ENCODE data around the gene SOX1. TPM values are rescaled to one million over a fixed set of nuclear protein-coding genes. Genes with fewer than 3 reads are reported as not detected.
A peak's percentile ranks its signal among the peaks of the same experiment; 100 is the strongest.

The SOX1 gene
- total RNA-seq, 1 experiment from 2014 or later: 0.15 TPM

DNA sequence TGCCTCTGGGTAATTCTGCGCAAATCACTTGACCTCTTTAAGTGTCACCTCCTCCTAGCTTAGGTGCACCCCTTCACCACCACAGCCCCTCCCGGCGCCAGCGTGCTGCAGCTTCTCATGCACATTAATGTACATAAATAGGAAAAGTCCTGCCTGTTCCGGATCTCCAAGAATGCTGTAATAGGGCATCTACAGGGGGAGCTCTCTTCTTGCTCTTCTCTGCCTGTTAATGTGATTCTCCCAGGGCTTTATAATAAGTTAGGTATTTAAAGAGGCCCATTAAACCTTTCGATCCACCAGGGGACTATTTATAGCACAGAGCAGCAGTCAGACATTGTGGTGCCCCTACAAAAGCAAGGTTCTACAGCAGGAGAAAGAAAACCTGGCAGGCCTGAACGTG lies 35.3 kb downstream of the SOX1 start:
- POLR2A ChIA-PET: no interaction called here
- H3K36me3 Mint-ChIP-seq: no peaks in the 10 kb centered on the region
- TF ChIP-seq, protein P1, sequence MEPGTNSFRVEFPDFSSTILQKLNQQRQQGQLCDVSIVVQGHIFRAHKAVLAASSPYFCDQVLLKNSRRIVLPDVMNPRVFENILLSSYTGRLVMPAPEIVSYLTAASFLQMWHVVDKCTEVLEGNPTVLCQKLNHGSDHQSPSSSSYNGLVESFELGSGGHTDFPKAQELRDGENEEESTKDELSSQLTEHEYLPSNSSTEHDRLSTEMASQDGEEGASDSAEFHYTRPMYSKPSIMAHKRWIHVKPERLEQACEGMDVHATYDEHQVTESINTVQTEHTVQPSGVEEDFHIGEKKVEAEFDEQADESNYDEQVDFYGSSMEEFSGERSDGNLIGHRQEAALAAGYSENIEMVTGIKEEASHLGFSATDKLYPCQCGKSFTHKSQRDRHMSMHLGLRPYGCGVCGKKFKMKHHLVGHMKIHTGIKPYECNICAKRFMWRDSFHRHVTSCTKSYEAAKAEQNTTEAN (CRISPR knock-in tag; IDR thresholded peaks at IDR 0.05): no peak
- TF ChIP-seq TP53 (CRISPR knock-in tag; IDR thresholded peaks at IDR 0.05) (no peak), ZNF263 (CRISPR knock-in tag; IDR thresholded peaks at IDR 0.05; ENCODE audit: low read depth) (no peak), FOXP1 (CRISPR knock-in tag; IDR thresholded peaks at IDR 0.05; ENCODE audit: borderline replicate concordance) (no peak), ATF1 (CRISPR knock-in tag; IDR thresholded peaks at IDR 0.05) (no peak), IRF1 (CRISPR knock-in tag; IDR thresholded peaks at IDR 0.05) (no peak), GTF2I (CRISPR knock-in tag; conservative IDR thresholded peaks at IDR 0.05) (no peak), CREM (CRISPR knock-in tag; IDR thresholded peaks at IDR 0.05) (no peak), ZNF512 (CRISPR knock-in tag; IDR thresholded peaks at IDR 0.05; ENCODE audit: borderline replicate concordance) (no peak), RORB (CRISPR knock-in tag; IDR thresholded peaks at IDR 0.05) (no peak), EMX1 (CRISPR knock-in tag; IDR thresholded peaks at IDR 0.05) (no peak), HMGA2 (CRISPR knock-in tag; IDR thresholded peaks at IDR 0.05) (no peak), E2F1 (CRISPR knock-in tag; IDR thresholded peaks at IDR 0.05) (no peak), USF2 (CRISPR knock-in tag; IDR thresholded peaks at IDR 0.05) (no peak), HMGXB4 (CRISPR knock-in tag; IDR thresholded peaks at IDR 0.05) (no peak), ZNF121 (CRISPR knock-in tag; IDR thresholded peaks at IDR 0.05) (no peak), TEAD1 (CRISPR knock-in tag; IDR thresholded peaks at IDR 0.05) (no peak)
- TF ChIP-seq, protein P2, sequence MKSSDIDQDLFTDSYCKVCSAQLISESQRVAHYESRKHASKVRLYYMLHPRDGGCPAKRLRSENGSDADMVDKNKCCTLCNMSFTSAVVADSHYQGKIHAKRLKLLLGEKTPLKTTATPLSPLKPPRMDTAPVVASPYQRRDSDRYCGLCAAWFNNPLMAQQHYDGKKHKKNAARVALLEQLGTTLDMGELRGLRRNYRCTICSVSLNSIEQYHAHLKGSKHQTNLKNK (CRISPR knock-in tag; IDR thresholded peaks at IDR 0.05): no peak
- CTCF ChIA-PET: interaction anchor here (0.7 to 3.7 kb wide), 7 partner anchors 9 to 341 kb away, joined by 3 to 26 read pairs (median 5); no protein-coding TSS in a partner anchor
- peaks cover 72% of the 10 kb centered on the region for H3K27me3 Mint-ChIP-seq (ENCODE audit: low read depth)
- DNase-seq (ENCODE audit: low spot score): no peak
- ATAC-seq: no peak
- no peak overlapping the region for H3K27ac Mint-ChIP-seq
- no peak overlapping the region for H3K4me3 Mint-ChIP-seq
- peaks cover 46% of the 10 kb centered on the region for H3K4me1 Mint-ChIP-seq
- no peaks in the 10 kb centered on the region for H3K9me3 Mint-ChIP-seq

DNA sequence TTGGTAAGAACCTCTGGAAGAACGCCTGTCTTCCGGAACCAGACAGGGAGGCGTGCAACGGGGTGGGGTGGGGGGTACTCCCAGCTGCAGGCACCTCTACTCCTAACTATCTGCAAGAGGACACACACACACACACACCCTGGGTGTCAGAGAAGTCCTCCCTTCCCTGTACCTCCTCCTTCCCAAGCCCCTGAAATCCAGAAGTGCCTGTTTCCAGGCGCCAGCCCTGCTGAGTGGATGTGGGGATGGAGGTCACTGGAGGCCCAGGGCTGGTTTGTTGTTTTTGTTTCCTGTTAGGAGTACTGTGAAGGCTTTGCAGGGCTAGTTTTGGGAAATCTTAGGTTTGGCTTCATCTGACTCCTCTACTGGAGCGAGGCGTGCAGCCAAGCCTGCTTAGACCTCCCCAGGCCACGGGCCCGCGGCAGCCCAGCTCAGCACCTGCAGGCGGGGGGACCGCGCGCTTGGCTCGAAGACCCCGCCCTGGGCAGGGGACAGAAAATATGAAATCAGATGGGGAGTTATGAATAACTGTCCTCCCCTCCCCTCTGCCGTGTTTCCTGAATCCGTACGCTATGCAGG lies 36.4 kb downstream of the SOX1 start:
- ATAC-seq (no peak), DNase-seq (ENCODE audit: low spot score) (no peak)
- no peaks in the 10 kb centered on the region for H3K36me3 Mint-ChIP-seq
- H3K9me3 Mint-ChIP-seq: no peaks in the 10 kb centered on the region
- H3K4me3 Mint-ChIP-seq: peak overlapping the region; percentile 24
- peaks cover 50% of the 10 kb centered on the region for H3K4me1 Mint-ChIP-seq
- CTCF ChIA-PET: interaction anchor here (0.6 to 3.7 kb wide), 6 partner anchors 8 to 599 kb away, joined by 3 to 26 read pairs (median 5); no protein-coding TSS in a partner anchor
- no peak overlapping the region for H3K27ac Mint-ChIP-seq
- POLR2A ChIA-PET: no interaction called here
- H3K27me3 Mint-ChIP-seq (ENCODE audit: low read depth): peaks cover 82% of the 10 kb centered on the region
- TF ChIP-seq FOXJ3 (CRISPR knock-in tag; IDR thresholded peaks at IDR 0.05; ENCODE audit: borderline replicate concordance) (no peak), ZNF317 (CRISPR knock-in tag; IDR thresholded peaks at IDR 0.05; ENCODE audit: borderline replicate concordance, low read depth) (no peak), GRHL2 (CRISPR knock-in tag; IDR thresholded peaks at IDR 0.05; ENCODE audit: insufficient replicate concordance, severe bottlenecking) (no peak), ATF2 (CRISPR knock-in tag; IDR thresholded peaks at IDR 0.05; ENCODE audit: borderline replicate concordance, low read depth) (no peak), ZNF232 (CRISPR knock-in tag; IDR thresholded peaks at IDR 0.05) (no peak), JAZF1 (CRISPR knock-in tag; IDR thresholded peaks at IDR 0.05) (no peak)
- TF ChIP-seq, protein P3, sequence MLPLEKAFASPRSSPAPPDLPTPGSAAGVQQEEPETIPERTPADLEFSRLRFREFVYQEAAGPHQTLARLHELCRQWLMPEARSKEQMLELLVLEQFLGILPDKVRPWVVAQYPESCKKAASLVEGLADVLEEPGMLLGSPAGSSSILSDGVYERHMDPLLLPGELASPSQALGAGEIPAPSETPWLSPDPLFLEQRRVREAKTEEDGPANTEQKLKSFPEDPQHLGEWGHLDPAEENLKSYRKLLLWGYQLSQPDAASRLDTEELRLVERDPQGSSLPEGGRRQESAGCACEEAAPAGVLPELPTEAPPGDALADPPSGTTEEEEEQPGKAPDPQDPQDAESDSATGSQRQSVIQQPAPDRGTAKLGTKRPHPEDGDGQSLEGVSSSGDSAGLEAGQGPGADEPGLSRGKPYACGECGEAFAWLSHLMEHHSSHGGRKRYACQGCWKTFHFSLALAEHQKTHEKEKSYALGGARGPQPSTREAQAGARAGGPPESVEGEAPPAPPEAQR (CRISPR knock-in tag; IDR thresholded peaks at IDR 0.05): no peak
